HepG2 (cell line): ENCODE results near the gene TMEM131L. TPM values are rescaled to one million over a fixed set of nuclear protein-coding genes. Genes with fewer than 3 reads are reported as not detected.

Experiments used
- CC2D1A ChIP-seq: sonication (generic); formaldehyde crosslinking; IDR thresholded peaks from 2 replicates; pipeline ENCODE4 v1.8.1; 2023; ENCODE audit warnings: mild to moderate bottlenecking, missing genetic modification reagents
- MLLT10 ChIP-seq: sonication (generic); formaldehyde crosslinking; IDR thresholded peaks from 2 replicates; pipeline ENCODE4 v1.4.0; 2020; ENCODE audit warnings: missing genetic modification reagents
- MTF2 ChIP-seq: sonication (generic); formaldehyde crosslinking; IDR thresholded peaks from 2 replicates; pipeline ENCODE4 v1.5.0; 2020; ENCODE audit warnings: missing genetic modification reagents, borderline replicate concordance
- ZNF232 ChIP-seq: sonication (generic); formaldehyde crosslinking; IDR thresholded peaks from 2 replicates; pipeline ENCODE4 v1.4.0; 2020; ENCODE audit warnings: missing genetic modification reagents, borderline replicate concordance
- ZNF281 ChIP-seq: sonication (generic); formaldehyde crosslinking; IDR thresholded peaks from 2 replicates; pipeline ENCODE4 v1.4.0; 2020; ENCODE audit warnings: missing genetic modification reagents, borderline replicate concordance
- ZNF317 ChIP-seq: sonication (generic); formaldehyde crosslinking; IDR thresholded peaks from 2 replicates; pipeline ENCODE4 v1.5.0; 2020; ENCODE audit warnings: mild to moderate bottlenecking, missing genetic modification reagents
- ZNF646 ChIP-seq: sonication (generic); formaldehyde crosslinking; IDR thresholded peaks from 2 replicates; pipeline ENCODE4 v1.9.0; 2021; ENCODE audit warnings: mild to moderate bottlenecking, missing genetic modification reagents
- polyA plus RNA-seq, 8 experiments: library from polyadenylated mRNA; depleted of rRNA in 3 of 8; stranded (reverse) in 7 of 8; unstranded in 1 of 8; fragments of >200 nt; fragmentation: Illumina TruSeq in 4 of 8; extraction: Trizol in 4 of 8; gene quantifications; 2 replicates each; pipeline versions ENCODE4 v1.2.1 to v1.2.3, GENCODE V29; 2011 to 2016; ENCODE audit warnings: low read depth in 4 of 8, missing spikeins in 1 of 8, mixed read lengths in 1 of 8; ENCODE audit not compliant: insufficient read depth in 1 of 8
- total RNA-seq, 5 experiments: library from RNA; depleted of rRNA; stranded (reverse); fragments of >200 nt; fragmentation: Illumina TruSeq; extraction: Trizol; gene quantifications; 2 replicates each; pipeline ENCODE4 v1.2.3, GENCODE V29; 2016; ENCODE audit warnings: low read depth in 1 of 5
- TF ChIP-seq, protein P1 (sequence below): sonication (generic); formaldehyde crosslinking; IDR thresholded peaks from 2 replicates; pipeline ENCODE4 v1.5.0; 2020; ENCODE audit warnings: missing genetic modification reagents, mild to moderate bottlenecking, borderline replicate concordance
- TF ChIP-seq, protein P2 (sequence below): sonication (generic); formaldehyde crosslinking; conservative IDR thresholded peaks from 2 replicates; pipeline ENCODE4 v1.4.0; 2020; ENCODE audit warnings: missing genetic modification reagents
- TF ChIP-seq, protein P3 (sequence below): sonication (generic); formaldehyde crosslinking; IDR thresholded peaks from 2 replicates; pipeline ENCODE4 v1.4.0; 2020; ENCODE audit warnings: missing genetic modification reagents, borderline replicate concordance
- TF ChIP-seq, protein P4 (sequence below): sonication (generic); formaldehyde crosslinking; IDR thresholded peaks from 2 replicates; pipeline ENCODE4 v1.5.1; 2020; ENCODE audit warnings: missing genetic modification reagents, mild to moderate bottlenecking, borderline replicate concordance

Gene TMEM131L
- total and polyA plus RNA-seq, 2 of the 13 experiments (the other 11 are each of a cell fraction or from before 2014, with no cell fraction given), result 2.2 to 4.5 TPM

- no peak for TF ChIP-seq ZNF646 (CRISPR knock-in tag)
- no peak for TF ChIP-seq ZNF317 (CRISPR knock-in tag)
- TF ChIP-seq, protein P1, sequence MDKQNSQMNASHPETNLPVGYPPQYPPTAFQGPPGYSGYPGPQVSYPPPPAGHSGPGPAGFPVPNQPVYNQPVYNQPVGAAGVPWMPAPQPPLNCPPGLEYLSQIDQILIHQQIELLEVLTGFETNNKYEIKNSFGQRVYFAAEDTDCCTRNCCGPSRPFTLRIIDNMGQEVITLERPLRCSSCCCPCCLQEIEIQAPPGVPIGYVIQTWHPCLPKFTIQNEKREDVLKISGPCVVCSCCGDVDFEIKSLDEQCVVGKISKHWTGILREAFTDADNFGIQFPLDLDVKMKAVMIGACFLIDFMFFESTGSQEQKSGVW, result no peak
- TF ChIP-seq, protein P2, sequence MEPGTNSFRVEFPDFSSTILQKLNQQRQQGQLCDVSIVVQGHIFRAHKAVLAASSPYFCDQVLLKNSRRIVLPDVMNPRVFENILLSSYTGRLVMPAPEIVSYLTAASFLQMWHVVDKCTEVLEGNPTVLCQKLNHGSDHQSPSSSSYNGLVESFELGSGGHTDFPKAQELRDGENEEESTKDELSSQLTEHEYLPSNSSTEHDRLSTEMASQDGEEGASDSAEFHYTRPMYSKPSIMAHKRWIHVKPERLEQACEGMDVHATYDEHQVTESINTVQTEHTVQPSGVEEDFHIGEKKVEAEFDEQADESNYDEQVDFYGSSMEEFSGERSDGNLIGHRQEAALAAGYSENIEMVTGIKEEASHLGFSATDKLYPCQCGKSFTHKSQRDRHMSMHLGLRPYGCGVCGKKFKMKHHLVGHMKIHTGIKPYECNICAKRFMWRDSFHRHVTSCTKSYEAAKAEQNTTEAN (CRISPR knock-in tag), result no peak
- TF ChIP-seq MLLT10, result no peak
- TF ChIP-seq, protein P3, sequence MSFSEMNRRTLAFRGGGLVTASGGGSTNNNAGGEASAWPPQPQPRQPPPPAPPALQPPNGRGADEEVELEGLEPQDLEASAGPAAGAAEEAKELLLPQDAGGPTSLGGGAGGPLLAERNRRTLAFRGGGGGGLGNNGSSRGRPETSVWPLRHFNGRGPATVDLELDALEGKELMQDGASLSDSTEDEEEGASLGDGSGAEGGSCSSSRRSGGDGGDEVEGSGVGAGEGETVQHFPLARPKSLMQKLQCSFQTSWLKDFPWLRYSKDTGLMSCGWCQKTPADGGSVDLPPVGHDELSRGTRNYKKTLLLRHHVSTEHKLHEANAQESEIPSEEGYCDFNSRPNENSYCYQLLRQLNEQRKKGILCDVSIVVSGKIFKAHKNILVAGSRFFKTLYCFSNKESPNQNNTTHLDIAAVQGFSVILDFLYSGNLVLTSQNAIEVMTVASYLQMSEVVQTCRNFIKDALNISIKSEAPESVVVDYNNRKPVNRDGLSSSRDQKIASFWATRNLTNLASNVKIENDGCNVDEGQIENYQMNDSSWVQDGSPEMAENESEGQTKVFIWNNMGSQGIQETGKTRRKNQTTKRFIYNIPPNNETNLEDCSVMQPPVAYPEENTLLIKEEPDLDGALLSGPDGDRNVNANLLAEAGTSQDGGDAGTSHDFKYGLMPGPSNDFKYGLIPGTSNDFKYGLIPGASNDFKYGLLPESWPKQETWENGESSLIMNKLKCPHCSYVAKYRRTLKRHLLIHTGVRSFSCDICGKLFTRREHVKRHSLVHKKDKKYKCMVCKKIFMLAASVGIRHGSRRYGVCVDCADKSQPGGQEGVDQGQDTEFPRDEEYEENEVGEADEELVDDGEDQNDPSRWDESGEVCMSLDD (CRISPR knock-in tag), result no peak
- TF ChIP-seq CC2D1A (CRISPR knock-in tag), result no peak
- no peak for TF ChIP-seq MTF2
- TF ChIP-seq ZNF232 (CRISPR knock-in tag), result no peak
- TF ChIP-seq, protein P4, sequence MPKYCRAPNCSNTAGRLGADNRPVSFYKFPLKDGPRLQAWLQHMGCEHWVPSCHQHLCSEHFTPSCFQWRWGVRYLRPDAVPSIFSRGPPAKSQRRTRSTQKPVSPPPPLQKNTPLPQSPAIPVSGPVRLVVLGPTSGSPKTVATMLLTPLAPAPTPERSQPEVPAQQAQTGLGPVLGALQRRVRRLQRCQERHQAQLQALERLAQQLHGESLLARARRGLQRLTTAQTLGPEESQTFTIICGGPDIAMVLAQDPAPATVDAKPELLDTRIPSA (CRISPR knock-in tag), result no peak
- TF ChIP-seq ZNF281 (CRISPR knock-in tag), result no peak
Observed at GRCh38 chr4:153432965-153433753, 33.0 kb upstream of the TMEM131L start (continued).
